Activated gamma-delta T cell treated with Interleukin-2 at 50 U/mL for 16 hours (primary cell): ENCODE measurements around the gene MARK3.

ENCODE experiments used
- DNase-seq: peaks from one replicate; pipeline ENCODE4 v3.0.0-alpha.2; 2020

Gene MARK3

GRCh38 chr14:103398427-103399195 is 13.4 kb downstream of the MARK3 start:
- no peak for DNase-seq

- DNase-seq: no peak
Observed at GRCh38 chr14:103400537-103400936, 15.3 kb downstream of the MARK3 start.

GRCh38 chr14:103401223-103402214 is 16.3 kb downstream of the MARK3 start:
- DNase-seq: no peak

- no peak for DNase-seq
Observed at GRCh38 chr14:103402695-103403094, 17.5 kb downstream of the MARK3 start.

- no peak for DNase-seq
Observed at GRCh38 chr14:103404032-103404918, 19.1 kb downstream of the MARK3 start.

GRCh38 chr14:103404920-103405319 is 19.7 kb downstream of the MARK3 start:
- DNase-seq: no peak

- no peak for DNase-seq
Observed at GRCh38 chr14:103408491-103409155, 23.4 kb downstream of the MARK3 start.

GRCh38 chr14:103416916-103417315 is 31.7 kb downstream of the MARK3 start:
- DNase-seq: no peak

- no peak for DNase-seq
Observed at GRCh38 chr14:103418481-103418818, 33.2 kb downstream of the MARK3 start.

- DNase-seq: no peak
Observed at GRCh38 chr14:103421556-103421955, 36.3 kb downstream of the MARK3 start.

- DNase-seq: no peak
Observed at GRCh38 chr14:103423050-103423461, 37.8 kb downstream of the MARK3 start.

GRCh38 chr14:103427485-103428443 is 42.5 kb downstream of the MARK3 start:
- DNase-seq: no peak

- no peak for DNase-seq
Observed at GRCh38 chr14:103428723-103429556, 43.7 kb downstream of the MARK3 start.

GRCh38 chr14:103430358-103430757 is 45.1 kb downstream of the MARK3 start:
- DNase-seq: no peak

- no peak for DNase-seq
Observed at GRCh38 chr14:103432627-103433026, 47.4 kb downstream of the MARK3 start.

GRCh38 chr14:103433916-103434563 is 48.8 kb downstream of the MARK3 start:
- no peak for DNase-seq

GRCh38 chr14:103434868-103435442 is 49.7 kb downstream of the MARK3 start:
- DNase-seq: no peak

GRCh38 chr14:103436533-103436932 is 51.3 kb downstream of the MARK3 start:
- DNase-seq: no peak

GRCh38 chr14:103442288-103442687 is 57.1 kb downstream of the MARK3 start:
- no peak for DNase-seq
